Thoracic aorta (tissue), 2 donors: ENCODE measurements around the gene WHAMM. TPM values are rescaled to one million over a fixed set of nuclear protein-coding genes. Genes with fewer than 3 reads are reported as not detected.

Source experiments
- ATAC-seq: fragments of 150-250 bp; one replicate; pipeline ENCODE4 v1.8.0; 2017; ENCODE audit warnings: low read depth; ENCODE audit not compliant: insufficient number of reproducible peaks, low FRiP score
- DNase-seq: peaks from one replicate; pipeline ENCODE4 v3.0.0-alpha.2; 2020; ENCODE audit warnings: low spot score
- H3K27ac ChIP-seq, 2 donors: fragments of 200-600 bp; sonication (generic); 1 replicate in 1 of 2; 2 replicates in 1 of 2; pipeline ENCODE4 v1.5.1; 2016; ENCODE audit warnings: mild to moderate bottlenecking in 2 of 2, moderate library complexity in 2 of 2
- H3K27me3 ChIP-seq: fragments of 200-600 bp; sonication (generic); replicated peaks from 2 replicates; pipeline ENCODE4 v1.6.0; 2016; ENCODE audit warnings: mild to moderate bottlenecking; ENCODE audit not compliant: insufficient read depth
- H3K36me3 ChIP-seq: fragments of 200-600 bp; sonication (generic); one replicate; pipeline ENCODE4 v1.5.1; 2016
- H3K4me1 ChIP-seq, 2 donors: fragments of 200-600 bp; sonication (generic); 1 replicate in 1 of 2; 2 replicates in 1 of 2; pipeline versions ENCODE4 v1.5.1 to v1.6.0; 2016; ENCODE audit warnings: low read depth in 2 of 2, mild to moderate bottlenecking in 1 of 2; ENCODE audit not compliant: control insufficient read depth in 1 of 2
- H3K4me3 ChIP-seq: fragments of 200-600 bp; sonication (generic); 2 replicates; pipeline ENCODE4 v1.5.1; 2016; ENCODE audit warnings: mild to moderate bottlenecking
- H3K9me3 ChIP-seq: fragments of 200-600 bp; sonication (generic); 2 replicates; pipeline ENCODE4 v1.5.1; 2016
- CTCF ChIP-seq: fragments of 200-600 bp; sonication (generic); IDR thresholded peaks from one replicate; pipeline ENCODE4 v1.5.1; 2019; ENCODE audit warnings: antibody characterized with exemption
- total RNA-seq, 2 donors: library from RNA; depleted of rRNA; stranded (reverse); fragments of >200 nt; gene quantifications; one replicate each; pipeline versions ENCODE4 v1.1.0 to v1.2.3, GENCODE V29; 2016

Gene WHAMM
- total RNA-seq, 2 donors from 2014 or later: 8.1 to 9.9 TPM

DNA sequence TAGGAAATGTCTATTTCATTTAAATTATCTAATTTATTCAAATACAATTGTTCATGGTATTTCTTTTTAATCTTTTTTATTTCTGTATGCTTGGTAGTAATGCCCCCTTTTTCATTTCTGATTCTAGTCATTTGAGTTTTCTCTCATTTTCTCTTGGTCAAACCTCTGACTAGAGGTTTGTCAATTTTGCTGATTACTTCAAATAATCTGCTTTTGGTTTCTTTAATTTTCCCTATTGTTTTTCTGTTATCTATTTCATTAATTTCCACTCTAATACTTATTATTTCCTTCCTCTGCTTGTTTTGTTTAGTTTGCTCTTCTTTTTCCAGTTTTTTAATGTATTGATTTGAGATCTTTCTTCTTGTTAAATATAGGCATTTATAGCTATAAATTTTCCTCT is 15.7 kb upstream of the WHAMM start:
- ATAC-seq: no peak

GRCh38 chr15:82798104-82798503 is 11.3 kb upstream of the WHAMM start:
- H3K27ac ChIP-seq: no peak overlapping the region
- H3K4me1 ChIP-seq: no peaks in the 10 kb centered on the region
- no peak for TF ChIP-seq CTCF
- no peaks in the 10 kb centered on the region for H3K36me3 ChIP-seq
- H3K9me3 ChIP-seq: no peaks in the 10 kb centered on the region
- H3K4me3 ChIP-seq: no peak overlapping the region
- ATAC-seq (no peak), DNase-seq (no peak)
- no peaks in the 10 kb centered on the region for H3K27me3 ChIP-seq

More for the DNA sequence above, 15.7 kb upstream of the WHAMM start:
- no peak overlapping the region for H3K4me3 ChIP-seq
- no peak overlapping the region for H3K27ac ChIP-seq
- H3K4me1 ChIP-seq: no peaks in the 10 kb centered on the region
- no peaks in the 10 kb centered on the region for H3K36me3 ChIP-seq
- no peaks in the 10 kb centered on the region for H3K27me3 ChIP-seq
- no peaks in the 10 kb centered on the region for H3K9me3 ChIP-seq
- TF ChIP-seq CTCF: no peak
- DNase-seq: no peak

DNA sequence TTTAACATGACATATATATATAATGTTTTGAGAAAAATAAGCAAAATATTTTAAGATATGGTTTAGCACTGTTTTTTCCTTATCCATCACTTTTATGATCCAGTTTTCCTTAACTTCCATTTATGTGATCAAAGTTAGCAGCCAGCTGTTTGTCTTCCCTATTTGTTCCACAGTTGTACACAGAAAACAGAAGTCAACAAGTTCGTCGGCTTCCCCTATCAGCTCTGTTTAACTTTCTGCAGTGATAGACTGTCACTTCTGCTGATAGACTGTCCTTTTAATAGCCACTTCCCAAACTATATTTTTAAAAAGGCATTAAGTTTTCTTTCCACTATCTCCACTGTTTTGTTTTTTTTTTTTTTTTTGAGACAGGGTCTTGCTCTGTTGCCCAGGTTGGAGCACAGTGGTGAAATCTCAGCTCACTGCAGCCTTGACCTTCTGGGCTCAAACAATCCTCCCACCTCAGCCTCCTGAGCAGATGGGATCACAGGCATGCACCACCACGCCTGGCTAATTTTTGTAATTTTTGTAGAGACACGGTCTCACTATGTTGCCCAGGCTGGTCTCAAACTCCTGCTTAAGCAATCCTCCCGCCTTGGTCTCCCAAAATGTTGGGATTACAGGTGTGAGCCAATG is 10.8 kb upstream of the WHAMM start:
- Histone ChIP-seq H3K27me3 (no peaks in the 10 kb centered on the region), H3K4me1 (no peaks in the 10 kb centered on the region), H3K36me3 (no peaks in the 10 kb centered on the region), H3K9me3 (no peaks in the 10 kb centered on the region), H3K4me3 (no peak overlapping the region), H3K27ac (no peak overlapping the region)
- no peak for TF ChIP-seq CTCF
- ATAC-seq (no peak), DNase-seq (no peak)

GRCh38 chr15:82799183-82799841 is 10.1 kb upstream of the WHAMM start:
- Histone ChIP-seq H3K27ac (no peak overlapping the region), H3K36me3 (no peaks in the 10 kb centered on the region), H3K4me1 (no peaks in the 10 kb centered on the region), H3K27me3 (no peaks in the 10 kb centered on the region), H3K4me3 (no peak overlapping the region), H3K9me3 (no peaks in the 10 kb centered on the region)
- ATAC-seq: no peak
- no peak for DNase-seq
- no peak for TF ChIP-seq CTCF

DNA sequence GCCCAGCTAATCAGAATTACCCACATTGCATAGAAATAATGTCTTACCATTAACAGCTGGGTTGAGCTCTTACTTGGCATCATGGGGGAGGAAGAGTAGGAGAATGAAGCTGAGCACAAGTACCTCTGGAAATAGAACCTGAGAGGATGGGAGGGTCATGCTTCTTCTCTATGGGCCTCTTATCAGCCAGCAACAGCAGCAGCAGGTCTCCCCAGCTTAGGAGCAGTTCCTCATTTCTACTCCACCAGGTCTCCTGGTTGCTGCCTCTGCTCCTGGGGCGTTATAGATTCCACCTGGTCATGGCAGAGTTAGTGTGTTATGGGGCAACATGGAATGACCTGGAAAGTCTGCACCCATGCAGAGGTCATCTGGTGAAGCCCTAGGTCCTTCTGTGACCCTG is 6.9 kb upstream of the WHAMM start:
- no peak for TF ChIP-seq CTCF
- H3K9me3 ChIP-seq: no peaks in the 10 kb centered on the region
- H3K27me3 ChIP-seq: no peaks in the 10 kb centered on the region
- H3K4me3 ChIP-seq: no peak overlapping the region
- no peaks in the 10 kb centered on the region for H3K36me3 ChIP-seq
- no peak for DNase-seq
- no peak overlapping the region for H3K27ac ChIP-seq
- no peak for ATAC-seq
- H3K4me1 ChIP-seq: no peaks in the 10 kb centered on the region
